ENCODE data around the gene KBTBD3.
"Not testable (repeated sequence)": the region's sequence is repeated elsewhere in the genome, so short reads cannot be mapped to it uniquely, and the experiment has no call there.

The KBTBD3 gene

GRCh38 chr11:106011481-106011880 is 65.7 kb downstream of the KBTBD3 start:
- DNase-seq (ENCODE audit: low read depth): no peak

- DNase-seq (ENCODE audit: low read depth): not testable (repeated sequence)
Observed at GRCh38 chr11:106003094-106003493, 74.1 kb downstream of the KBTBD3 start.

GRCh38 chr11:106001304-106002012 is 75.7 kb downstream of the KBTBD3 start:
- no peak for DNase-seq (ENCODE audit: low read depth)

Data from stimulated activated CD8-positive, alpha-beta memory T cell treated with anti-CD3 and anti-CD28 coated beads, Interleukin-15, amount 100 ng/mL, for 1 hour (primary cell).